B cell (primary cell): ENCODE data around the gene COL13A1. TPM values are rescaled to one million over a fixed set of nuclear protein-coding genes. Genes with fewer than 3 reads are reported as not detected.

ENCODE experiments used
- ATAC-seq: fragments of 200-7000 bp; cut with Tn5 transposase; one replicate; pipeline ENCODE4 v1.10.0; 2021; ENCODE audit warnings: low read depth, mild to moderate bottlenecking, moderate number of reproducible peaks, moderate library complexity
- CTCF ChIA-PET: fragments of 350-600 bp; sonication (Branson Sonifier 250); formaldehyde crosslinking; loops from one replicate; lab custom pipeline; 2021; ENCODE audit warnings: antibody characterized with exemption, inconsistent platforms; lab: Charles Lee
- POLR2A ChIA-PET: fragments of 350-600 bp; sonication (Branson Sonifier 250); formaldehyde crosslinking; loops from one replicate; lab custom pipeline; 2021; ENCODE audit warnings: antibody characterized with exemption; lab: Charles Lee
- DNase-seq: peaks from one replicate; pipeline ENCODE4 v3.0.0; 2013
- H2AFZ ChIP-seq: 2 replicates; pipeline ENCODE4 v1.6.1; 2012; ENCODE audit warnings: mild to moderate bottlenecking, low read depth, low read length; ENCODE audit not compliant: insufficient read depth, poor library complexity, severe bottlenecking
- H3K27ac ChIP-seq, 2 donors: 1 replicate in 1 of 2; 2 replicates in 1 of 2; pipeline ENCODE4 v1.5.1; 2012 to 2013; ENCODE audit warnings: low read length in 2 of 2, mild to moderate bottlenecking in 2 of 2, moderate library complexity in 1 of 2
- H3K27me3 ChIP-seq, 4 experiments: fragments of 200-600 bp in 1 of 4; sonication (generic) in 1 of 4; replicated peaks in 1 of 4; 1 replicate in 2 of 4; 2 replicates in 2 of 4; pipeline versions ENCODE4 v1.6.1 to v1.7.0; 2013 to 2016; ENCODE audit warnings: low read length in 3 of 4, mild to moderate bottlenecking in 2 of 4, mixed read lengths in 1 of 4, moderate library complexity in 1 of 4; ENCODE audit not compliant: insufficient read depth in 4 of 4, control insufficient read depth in 3 of 4; ENCODE audit errors: control extremely low read depth in 1 of 4
- H3K36me3 ChIP-seq, 2 experiments: replicated peaks in 1 of 2; 1 replicate in 1 of 2; 2 replicates in 1 of 2; pipeline versions ENCODE4 v1.6.1 to v1.7.1; 2013; ENCODE audit warnings: low read length in 1 of 2; ENCODE audit not compliant: insufficient read depth in 2 of 2, control insufficient read depth in 1 of 2; ENCODE audit errors: control extremely low read depth in 1 of 2, extremely low read depth in 1 of 2
- H3K4me1 ChIP-seq, 2 donors: fragments of 200-600 bp in 1 of 2; sonication (generic) in 1 of 2; 1 replicate in 1 of 2; 2 replicates in 1 of 2; pipeline versions ENCODE4 v1.5.1 to v1.6.1; 2013 to 2017; ENCODE audit warnings: low read length in 2 of 2; ENCODE audit not compliant: control insufficient read depth in 2 of 2, insufficient read depth in 2 of 2
- H3K4me2 ChIP-seq: replicated peaks from 2 replicates; pipeline ENCODE3; 2012; ENCODE audit warnings: mild to moderate bottlenecking, low read depth, low read length; ENCODE audit not compliant: poor library complexity, severe bottlenecking
- H3K4me3 ChIP-seq, 5 experiments: fragments of 200-600 bp in 1 of 5; sonication (generic) in 1 of 5; 1 replicate in 3 of 5; 2 replicates in 2 of 5; pipeline versions ENCODE4 v1.5.1 to v1.7.0; 2011 to 2016; ENCODE audit warnings: low read length in 4 of 5, mild to moderate bottlenecking in 4 of 5, low read depth in 2 of 5, control low read depth in 1 of 5, moderate library complexity in 1 of 5; ENCODE audit not compliant: insufficient read depth in 1 of 5; ENCODE audit errors: control extremely low read depth in 1 of 5, extremely low read depth in 1 of 5
- H3K79me2 ChIP-seq: fragments of 200-600 bp; sonication (generic); one replicate; pipeline ENCODE4 v1.6.0; 2016; ENCODE audit warnings: low read length; ENCODE audit not compliant: control insufficient read depth, insufficient read depth
- H3K9ac ChIP-seq: fragments of 200-600 bp; sonication (generic); 2 replicates; pipeline ENCODE4 v1.6.1; 2017; ENCODE audit warnings: mild to moderate bottlenecking, low read length, moderate library complexity
- H3K9me3 ChIP-seq, 3 donors: one replicate each; pipeline versions ENCODE4 v1.6.1 to v1.7.1; 2013; ENCODE audit warnings: low read length in 2 of 3; ENCODE audit not compliant: control insufficient read depth in 2 of 3, insufficient read depth in 1 of 3; ENCODE audit errors: control extremely low read depth in 1 of 3
- H4K20me1 ChIP-seq: 2 replicates; pipeline ENCODE4 v1.6.0; 2012; ENCODE audit warnings: mild to moderate bottlenecking, low read length; ENCODE audit not compliant: insufficient read depth, control insufficient read depth, poor library complexity, severe bottlenecking
- H3K27ac Mint-ChIP-seq: one replicate; pipeline ENCODE4 v1.8.0; 2021; ENCODE audit warnings: mixed read lengths
- H3K27me3 Mint-ChIP-seq: one replicate; pipeline ENCODE4 v1.8.0; 2021; ENCODE audit warnings: mixed read lengths
- H3K4me1 Mint-ChIP-seq: one replicate; pipeline ENCODE4 v1.8.0; 2021; ENCODE audit warnings: mixed read lengths
- H3K4me3 Mint-ChIP-seq: one replicate; pipeline ENCODE4 v1.8.0; 2021; ENCODE audit warnings: mixed read lengths
- H3K9me3 Mint-ChIP-seq: one replicate; pipeline ENCODE4 v1.8.0; 2022; ENCODE audit warnings: mixed read lengths; ENCODE audit not compliant: insufficient read depth
- EZH2 ChIP-seq: IDR thresholded peaks from 2 replicates; pipeline ENCODE4 v1.6.1; 2012; ENCODE audit warnings: borderline replicate concordance, low read depth, mild to moderate bottlenecking, moderate library complexity, low read length; ENCODE audit not compliant: insufficient read depth, poor library complexity, severe bottlenecking
- WGBS: methylation state at CpG from one replicate; pipeline ENCODE4 v1.1.5; 2013; ENCODE audit warnings: missing lambda C conversion rate; ENCODE audit not compliant: insufficient coverage; 5-methylcytosine and 5-hydroxymethylcytosine counted together
- intact Hi-C: fragments of 100-400 bp; cut with micrococcal nuclease; formaldehyde crosslinking; loops from one replicate; pipeline ENCODE4 v1.10.0; 2022
- polyA plus RNA-seq: library from polyadenylated mRNA; depleted of rRNA; stranded (reverse); fragments of >200 nt; gene quantifications from 2 replicates; pipeline ENCODE4 v1.2.3, GENCODE V29; 2012
- total RNA-seq, 2 donors: library from RNA; stranded (reverse); fragments of 120-200 nt in 1 of 2; gene quantifications; 1 replicate in 1 of 2; 2 replicates in 1 of 2; pipeline versions ENCODE4 v1.2.3 to v1.2.4, GENCODE V29; 2013 to 2022
- TF ChIP-seq, protein P1 (sequence below): fragments of 200-600 bp; IDR thresholded peaks from one replicate; pipeline ENCODE4 v1.8.0; 2022; ENCODE audit warnings: antibody characterized with exemption, mild to moderate bottlenecking

The COL13A1 gene
- total and polyA plus RNA-seq, 2 donors (not counting 1 experiment from before 2014, with no cell fraction given) = not detected

DNA sequence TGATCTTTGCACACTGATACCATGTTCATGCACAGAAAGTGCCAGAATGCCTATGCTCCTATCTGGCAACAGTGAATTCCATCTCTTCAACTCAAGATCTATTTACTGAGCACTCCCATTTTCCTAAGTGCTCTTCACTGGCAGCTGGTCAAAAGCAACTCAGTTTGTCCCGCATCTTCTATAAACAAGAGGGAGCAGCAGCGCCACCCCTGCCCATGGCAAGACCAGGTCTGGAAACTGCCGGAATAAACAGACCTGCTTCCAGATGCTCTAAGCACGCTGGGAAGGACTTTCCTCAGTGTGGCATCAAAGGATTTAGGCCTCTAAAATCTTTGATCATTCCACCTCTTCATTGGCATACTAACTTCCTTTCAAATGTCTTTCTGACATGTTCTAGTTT is 146.6 kb downstream of the COL13A1 start:
- no peak overlapping the region for H3K27ac Mint-ChIP-seq
- no peak overlapping the region for H3K4me2 ChIP-seq
- no peaks in the 10 kb centered on the region for H4K20me1 ChIP-seq
- ChIA-PET POLR2A (no interaction called here), CTCF (no interaction called here)
- ATAC-seq (no peak), DNase-seq (no peak)
- H3K4me3 Mint-ChIP-seq = no peak overlapping the region
- no peaks in the 10 kb centered on the region for H3K79me2 ChIP-seq
- H3K27me3 ChIP-seq = no peaks in the 10 kb centered on the region
- no peak overlapping the region for H3K4me3 ChIP-seq
- peaks cover 0 to 13% of the 10 kb centered on the region in 2 donors for H3K4me1 ChIP-seq
- peaks cover 0 to 6% (median 0%) of the 10 kb centered on the region in 3 donors for H3K9me3 ChIP-seq
- no peak overlapping the region for H2AFZ ChIP-seq
- peaks cover 14% of the 10 kb centered on the region for H3K4me1 Mint-ChIP-seq
- 90% methylated on average over 4 of the region's 4 CpGs for WGBS
- no peak overlapping the region for H3K9ac ChIP-seq
- TF ChIP-seq, protein P1, sequence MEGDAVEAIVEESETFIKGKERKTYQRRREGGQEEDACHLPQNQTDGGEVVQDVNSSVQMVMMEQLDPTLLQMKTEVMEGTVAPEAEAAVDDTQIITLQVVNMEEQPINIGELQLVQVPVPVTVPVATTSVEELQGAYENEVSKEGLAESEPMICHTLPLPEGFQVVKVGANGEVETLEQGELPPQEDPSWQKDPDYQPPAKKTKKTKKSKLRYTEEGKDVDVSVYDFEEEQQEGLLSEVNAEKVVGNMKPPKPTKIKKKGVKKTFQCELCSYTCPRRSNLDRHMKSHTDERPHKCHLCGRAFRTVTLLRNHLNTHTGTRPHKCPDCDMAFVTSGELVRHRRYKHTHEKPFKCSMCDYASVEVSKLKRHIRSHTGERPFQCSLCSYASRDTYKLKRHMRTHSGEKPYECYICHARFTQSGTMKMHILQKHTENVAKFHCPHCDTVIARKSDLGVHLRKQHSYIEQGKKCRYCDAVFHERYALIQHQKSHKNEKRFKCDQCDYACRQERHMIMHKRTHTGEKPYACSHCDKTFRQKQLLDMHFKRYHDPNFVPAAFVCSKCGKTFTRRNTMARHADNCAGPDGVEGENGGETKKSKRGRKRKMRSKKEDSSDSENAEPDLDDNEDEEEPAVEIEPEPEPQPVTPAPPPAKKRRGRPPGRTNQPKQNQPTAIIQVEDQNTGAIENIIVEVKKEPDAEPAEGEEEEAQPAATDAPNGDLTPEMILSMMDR = no peak
- TF ChIP-seq EZH2 = no peak
- no peaks in the 10 kb centered on the region for H3K9me3 Mint-ChIP-seq
- no peaks in the 10 kb centered on the region for H3K27me3 Mint-ChIP-seq
- H3K27ac ChIP-seq = no peak overlapping the region
- intact Hi-C loops = no loop called here
- H3K36me3 ChIP-seq = no peaks in the 10 kb centered on the region

DNA sequence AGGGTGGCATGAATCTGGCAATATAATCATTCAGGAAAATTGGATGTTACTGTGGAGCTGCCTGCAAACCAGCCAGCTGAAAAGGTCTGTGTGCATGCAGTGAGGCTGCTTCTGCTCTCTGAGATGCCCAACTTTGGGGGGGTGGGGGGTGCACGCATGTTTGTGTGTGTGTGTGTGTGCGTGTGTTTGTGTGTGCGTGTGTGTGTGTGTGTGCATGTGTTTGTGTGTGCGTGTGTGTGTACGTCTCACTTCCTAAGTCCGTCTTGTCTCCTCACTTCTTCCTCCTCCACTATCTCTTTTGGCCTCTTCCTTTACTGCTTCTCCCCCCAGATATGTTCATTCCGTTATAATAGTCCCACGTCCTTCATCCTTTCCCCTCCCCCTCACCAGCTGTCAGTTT is 148.1 kb downstream of the COL13A1 start:
- TF ChIP-seq EZH2 = no peak
- TF ChIP-seq, protein P1 = no peak
- Histone ChIP-seq H3K9me3 (no peaks in the 10 kb centered on the region), H3K36me3 (no peaks in the 10 kb centered on the region), H3K9ac (no peak overlapping the region), H2AFZ (no peak overlapping the region), H3K4me1 (peaks cover 0 to 13% of the 10 kb centered on the region in 2 donors), H3K27me3 (no peaks in the 10 kb centered on the region), H3K79me2 (no peaks in the 10 kb centered on the region), H3K27ac (no peak overlapping the region), H3K4me3 (no peak overlapping the region), H4K20me1 (no peaks in the 10 kb centered on the region), H3K4me2 (no peak overlapping the region)
- intact Hi-C loops = no loop called here
- CTCF ChIA-PET = no interaction called here
- WGBS = 67% methylated on average over 3 of the region's 8 CpGs
- H3K4me3 Mint-ChIP-seq = no peak overlapping the region
- H3K27me3 Mint-ChIP-seq = no peaks in the 10 kb centered on the region
- no peaks in the 10 kb centered on the region for H3K9me3 Mint-ChIP-seq
- no peak overlapping the region for H3K27ac Mint-ChIP-seq
- ATAC-seq (no peak), DNase-seq (no peak)
- peaks cover 20% of the 10 kb centered on the region for H3K4me1 Mint-ChIP-seq
- POLR2A ChIA-PET = no interaction called here
